H1 (cell line): ENCODE results near the gene SLC28A1. TPM values are rescaled to one million over a fixed set of nuclear protein-coding genes. Genes with fewer than 3 reads are reported as not detected.

ENCODE experiments used
- KDM1A ChIP-seq: fragments of 200-600, 300-600 bp; sonication (generic); IDR thresholded peaks from 2 replicates; pipeline ENCODE4 v1.7.1; 2016; ENCODE audit warnings: mild to moderate bottlenecking, low read length, borderline replicate concordance
- polyA plus RNA-seq, 7 experiments: library from polyadenylated mRNA; depleted of rRNA in 3 of 7; stranded (reverse) in 5 of 7; unstranded in 2 of 7; fragments of >200 nt in 5 of 7; fragments of 200-250 nt in 2 of 7; gene quantifications; 1 replicate in 5 of 7; 2 replicates in 1 of 7; 4 replicates in 1 of 7; pipeline versions ENCODE4 v1.2.1 to v1.2.3, GENCODE V29; 2011 to 2013; ENCODE audit warnings: missing spikeins in 2 of 7, mixed read lengths in 2 of 7
- total RNA-seq: library from RNA; stranded (reverse); fragmentation: NEBNext Ultra II Directional; extraction: Animal tissue kit (Norgen Biotek cat#: 25700); gene quantifications from 2 replicates; pipeline ENCODE4 v1.2.1, GENCODE V29; 2021

SLC28A1 gene
- total and polyA plus RNA-seq, 2 of the 8 experiments (the other 6 are each of a cell fraction or from before 2014, with no cell fraction given), result 0.09 TPM; not detected in 1

DNA sequence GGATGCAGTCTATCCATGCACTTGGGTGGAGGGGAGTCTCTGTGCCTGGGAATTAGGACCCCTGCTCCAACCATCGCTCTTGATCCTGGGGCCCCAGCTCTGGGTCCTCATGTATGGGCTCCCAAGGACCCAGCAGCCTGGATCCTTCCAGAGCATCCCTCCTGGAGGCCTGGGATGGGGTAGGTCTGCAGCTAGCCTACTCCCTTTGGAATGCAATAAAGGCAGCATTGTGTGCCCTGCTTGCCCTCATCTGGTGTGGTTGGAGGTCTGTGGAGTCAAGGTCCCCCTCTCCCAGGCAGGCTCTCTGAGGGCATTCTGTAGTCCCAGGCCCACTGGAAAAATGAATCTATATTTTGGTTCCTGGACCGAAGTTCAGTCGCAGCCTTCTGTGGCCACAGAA lies 15.0 kb upstream of the SLC28A1 start (continued):
- TF ChIP-seq KDM1A, result no peak
